Measurements from ENCODE around the gene GNG7.
"Not testable (repeated sequence)": the region's sequence is repeated elsewhere in the genome, so short reads cannot be mapped to it uniquely, and the experiment has no call there.

The GNG7 gene

GRCh38 chr19:2542341-2543069 is 160.0 kb downstream of the GNG7 start:
- ATAC-seq (ENCODE audit: low read depth) (no peak), DNase-seq (ENCODE audit: low spot score) (no peak)
- TF ChIP-seq CTCF (IDR thresholded peaks at IDR 0.05; ENCODE audit: poor library complexity, severe bottlenecking): no peak
- Histone ChIP-seq H3K4me3 (ENCODE audit: severe bottlenecking) (no peak overlapping the region), H3K27ac (ENCODE audit: poor library complexity, severe bottlenecking) (peak overlapping the region; percentile 98), H3K27me3 (ENCODE audit: insufficient read depth, poor library complexity, severe bottlenecking) (no peaks in the 10 kb centered on the region), H3K36me3 (ENCODE audit: low read depth) (no peaks in the 10 kb centered on the region), H3K9me3 (ENCODE audit: severe bottlenecking) (no peaks in the 10 kb centered on the region), H3K4me1 (ENCODE audit: insufficient read depth, poor library complexity, severe bottlenecking) (peaks cover 34% of the 10 kb centered on the region)

GRCh38 chr19:2540646-2541454 is 161.6 kb downstream of the GNG7 start:
- ATAC-seq (ENCODE audit: low read depth) (peak; percentile 87), DNase-seq (ENCODE audit: low spot score) (peak; percentile 96)
- peak; percentile 10 for TF ChIP-seq CTCF (IDR thresholded peaks at IDR 0.05; ENCODE audit: poor library complexity, severe bottlenecking)
- H3K27me3 ChIP-seq (ENCODE audit: insufficient read depth, poor library complexity, severe bottlenecking): no peaks in the 10 kb centered on the region
- no peaks in the 10 kb centered on the region for H3K9me3 ChIP-seq (ENCODE audit: severe bottlenecking)
- no peak overlapping the region for H3K4me3 ChIP-seq (ENCODE audit: severe bottlenecking)
- no peaks in the 10 kb centered on the region for H3K36me3 ChIP-seq (ENCODE audit: low read depth)
- peaks cover 34% of the 10 kb centered on the region for H3K4me1 ChIP-seq (ENCODE audit: insufficient read depth, poor library complexity, severe bottlenecking)
- H3K27ac ChIP-seq (ENCODE audit: poor library complexity, severe bottlenecking): peak overlapping the region; percentile 98

GRCh38 chr19:2540251-2540645 is 162.2 kb downstream of the GNG7 start:
- DNase-seq (ENCODE audit: low spot score): no peak
- no peak for ATAC-seq (ENCODE audit: low read depth)
- Histone ChIP-seq H3K27ac (ENCODE audit: poor library complexity, severe bottlenecking) (peak overlapping the region; percentile 98), H3K4me1 (ENCODE audit: insufficient read depth, poor library complexity, severe bottlenecking) (peaks cover 34% of the 10 kb centered on the region), H3K27me3 (ENCODE audit: insufficient read depth, poor library complexity, severe bottlenecking) (no peaks in the 10 kb centered on the region), H3K4me3 (ENCODE audit: severe bottlenecking) (no peak overlapping the region), H3K36me3 (ENCODE audit: low read depth) (no peaks in the 10 kb centered on the region), H3K9me3 (ENCODE audit: severe bottlenecking) (no peaks in the 10 kb centered on the region)
- TF ChIP-seq CTCF (IDR thresholded peaks at IDR 0.05; ENCODE audit: poor library complexity, severe bottlenecking): no peak

GRCh38 chr19:2538096-2538757 is 164.3 kb downstream of the GNG7 start:
- peak overlapping the region; percentile 98 for H3K27ac ChIP-seq (ENCODE audit: poor library complexity, severe bottlenecking)
- H3K9me3 ChIP-seq (ENCODE audit: severe bottlenecking): no peaks in the 10 kb centered on the region
- TF ChIP-seq CTCF (IDR thresholded peaks at IDR 0.05; ENCODE audit: poor library complexity, severe bottlenecking): no peak
- no peak for DNase-seq (ENCODE audit: low spot score)
- H3K36me3 ChIP-seq (ENCODE audit: low read depth): no peaks in the 10 kb centered on the region
- no peak for ATAC-seq (ENCODE audit: low read depth)
- H3K27me3 ChIP-seq (ENCODE audit: insufficient read depth, poor library complexity, severe bottlenecking): no peaks in the 10 kb centered on the region
- H3K4me1 ChIP-seq (ENCODE audit: insufficient read depth, poor library complexity, severe bottlenecking): peaks cover 40% of the 10 kb centered on the region
- no peak overlapping the region for H3K4me3 ChIP-seq (ENCODE audit: severe bottlenecking)

GRCh38 chr19:2537584-2537983 is 164.9 kb downstream of the GNG7 start:
- peaks cover 40% of the 10 kb centered on the region for H3K4me1 ChIP-seq (ENCODE audit: insufficient read depth, poor library complexity, severe bottlenecking)
- not testable (repeated sequence) for ATAC-seq (ENCODE audit: low read depth); DNase-seq (ENCODE audit: low spot score); H3K9me3 ChIP-seq (ENCODE audit: severe bottlenecking); H3K27me3 ChIP-seq (ENCODE audit: insufficient read depth, poor library complexity, severe bottlenecking); H3K36me3 ChIP-seq (ENCODE audit: low read depth); H3K4me3 ChIP-seq (ENCODE audit: severe bottlenecking); H3K27ac ChIP-seq (ENCODE audit: poor library complexity, severe bottlenecking)
